Left cardiac atrium (tissue), 4 donors: ENCODE measurements around the gene NFAM1. TPM values are rescaled to one million over a fixed set of nuclear protein-coding genes. Genes with fewer than 3 reads are reported as not detected.

Experiments used
- ATAC-seq, 2 donors: fragments of 200-7000 bp; cut with Tn5 transposase; one replicate each; pipeline ENCODE4 v1.9.1; 2020; ENCODE audit warnings: mild to moderate bottlenecking in 2 of 2, moderate library complexity in 2 of 2
- DNase-seq: peaks from one replicate; pipeline ENCODE4 v3.0.0-alpha.2; 2020
- intact Hi-C, 2 donors: fragments of 100-400 bp; cut with DNase I; formaldehyde crosslinking; loops; one replicate each; pipeline versions ENCODE4 v1.14.1 to v1.15.1; 2022 to 2023
- total RNA-seq, 2 donors: library from RNA; stranded (reverse); fragmentation: NEBNext Ultra II Directional; extraction: Animal tissue kit (Norgen Biotek cat#: 25700); gene quantifications; one replicate each; pipeline ENCODE4 v1.2.1, GENCODE V29; 2021
- donor health status: DM: no; HTN: yes; CAD: no.
- donor health status: DM: no; HTN: yes; CAD: no; lungs with severe emphysema.
- donor health status: DM: yes; HTN: yes; CAD: no.
- donor health status: Dilated cardiomyopathy.

NFAM1 gene
- total RNA-seq, 2 donors from 2014 or later: 2.6 to 5.1 TPM

GRCh38 chr22:42443240-42444076, 11.3 kb upstream of the NFAM1 start:
- intact Hi-C loops: loop anchor here (5.0 to 10.0 kb wide), 2 partner anchors 479 to 486 kb away; partner anchors contain the start of gene SEPTIN3 (in 1 of the 2)
- ATAC-seq: peak; percentile 3 to 51
- DNase-seq: no peak

DNA sequence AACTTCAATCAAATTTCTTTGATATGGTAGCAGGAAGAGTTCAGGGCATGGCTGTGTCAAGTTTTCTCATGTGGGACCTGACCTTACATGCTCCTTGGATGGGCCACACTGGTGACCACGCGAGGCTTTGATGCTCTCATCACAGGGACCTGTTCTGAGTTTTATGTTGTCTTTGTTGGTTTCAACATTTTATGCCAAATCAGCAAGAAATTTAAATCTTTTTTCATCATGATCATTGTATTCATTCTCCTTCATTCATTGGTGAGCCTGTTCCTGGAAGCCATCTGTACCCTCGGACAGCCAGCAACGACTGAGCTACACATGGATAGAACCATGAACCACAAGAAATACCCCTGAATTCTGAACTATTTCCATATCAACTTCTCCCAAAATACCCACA, 10.5 kb upstream of the NFAM1 start:
- intact Hi-C loops: loop anchor here (5.0 to 10.0 kb wide), 2 partner anchors 478 to 485 kb away; partner anchors contain the start of gene SEPTIN3 (in 1 of the 2)
- DNase-seq (no peak), ATAC-seq (no peak)

DNA sequence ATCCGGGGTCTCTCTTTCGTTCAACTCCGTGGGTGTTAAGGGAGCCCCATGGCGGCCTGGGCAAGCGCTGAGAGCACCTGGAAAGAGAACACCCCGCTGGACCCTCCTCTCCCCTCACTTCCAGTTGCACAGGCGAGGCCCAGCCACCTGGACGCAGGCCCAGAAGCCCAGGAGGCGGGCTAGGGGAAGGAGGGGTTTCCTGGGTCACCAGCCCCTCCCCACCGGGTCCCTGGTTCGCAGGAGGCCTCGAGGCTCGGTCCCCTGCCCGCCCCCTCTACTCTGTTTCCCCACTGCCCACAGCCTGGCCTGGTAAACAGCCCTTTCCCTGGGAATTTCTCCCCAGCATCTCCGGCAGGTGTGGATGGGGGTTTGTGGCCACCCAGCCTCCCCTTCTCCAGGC, 8.5 kb upstream of the NFAM1 start:
- intact Hi-C loops: loop anchor here (5.0 to 10.0 kb wide), 2 partner anchors 476 to 483 kb away; partner anchors contain the start of gene SEPTIN3 (in 1 of the 2)
- DNase-seq (no peak), ATAC-seq (no peak)

- ATAC-seq: no peak
- intact Hi-C loops: loop anchor here (5.0 to 10.0 kb wide), 5 partner anchors 165 to 483 kb away; partner anchors contain the start of genes NDUFA6 (in 1 of the 2), SEPTIN3 (in 1 of the 2) and TCF20 (in 1 of the 2)
- DNase-seq: peak; percentile 53
These were observed 7.8 kb upstream of the NFAM1 start for GRCh38 chr22:42439821-42440674.

DNA sequence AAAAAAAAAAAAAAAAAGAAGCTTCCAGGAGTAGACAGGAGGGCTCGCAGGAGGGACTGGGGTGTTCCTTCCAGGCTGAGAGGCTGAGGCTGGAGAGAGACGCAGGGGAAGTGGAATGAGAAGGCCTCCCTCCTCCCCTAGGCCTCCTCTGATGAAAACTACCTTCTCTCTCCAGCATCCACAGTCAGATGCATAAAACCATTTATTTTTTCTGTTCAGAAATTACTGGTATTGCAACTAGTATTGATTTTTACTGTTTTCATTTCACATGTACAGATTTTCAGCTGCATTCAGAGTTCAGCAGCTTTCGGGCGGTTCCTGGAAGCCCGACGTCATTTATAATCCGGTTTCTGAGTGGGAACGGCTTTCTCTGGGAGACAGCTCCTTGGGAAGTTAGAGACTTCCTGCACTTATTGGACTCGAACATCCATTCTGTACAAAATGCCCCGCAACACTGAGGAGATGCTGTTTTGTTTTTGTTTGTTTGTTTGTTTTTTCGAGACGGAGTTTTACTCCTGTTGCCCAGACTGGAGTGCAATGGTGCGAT, 6.9 kb upstream of the NFAM1 start:
- intact Hi-C loops: loop anchor here (5.0 to 10.0 kb wide), 3 partner anchors 164 to 344 kb away; partner anchors contain the start of genes NDUFA6 (in 1 of the 2) and TCF20 (in 1 of the 2)
- no peak for ATAC-seq
- no peak for DNase-seq

- ATAC-seq: no peak
- no peak for DNase-seq
- intact Hi-C loops: loop anchor here (5.0 to 10.0 kb wide), 3 partner anchors 163 to 343 kb away; partner anchors contain the start of genes NDUFA6 (in 1 of the 2) and TCF20 (in 1 of the 2)
These were observed 6.1 kb upstream of the NFAM1 start for GRCh38 chr22:42438293-42438650.

GRCh38 chr22:42437488-42438292, 5.5 kb upstream of the NFAM1 start:
- DNase-seq (peak; percentile 79), ATAC-seq (peak; percentile 85 to 87)
- intact Hi-C loops: loop anchor here (1.0 to 10.0 kb wide), 4 partner anchors 163 to 343 kb away; partner anchors contain the start of genes NDUFA6 (in 1 of the 2) and TCF20 (in 1 of the 2)

- ATAC-seq (no peak), DNase-seq (no peak)
- intact Hi-C loops: loop anchor here (5.0 to 10.0 kb wide), 3 partner anchors 162 to 342 kb away; partner anchors contain the start of genes NDUFA6 (in 1 of the 2) and TCF20 (in 1 of the 2)
These were observed 4.2 kb upstream of the NFAM1 start for GRCh38 chr22:42436404-42436803.

DNA sequence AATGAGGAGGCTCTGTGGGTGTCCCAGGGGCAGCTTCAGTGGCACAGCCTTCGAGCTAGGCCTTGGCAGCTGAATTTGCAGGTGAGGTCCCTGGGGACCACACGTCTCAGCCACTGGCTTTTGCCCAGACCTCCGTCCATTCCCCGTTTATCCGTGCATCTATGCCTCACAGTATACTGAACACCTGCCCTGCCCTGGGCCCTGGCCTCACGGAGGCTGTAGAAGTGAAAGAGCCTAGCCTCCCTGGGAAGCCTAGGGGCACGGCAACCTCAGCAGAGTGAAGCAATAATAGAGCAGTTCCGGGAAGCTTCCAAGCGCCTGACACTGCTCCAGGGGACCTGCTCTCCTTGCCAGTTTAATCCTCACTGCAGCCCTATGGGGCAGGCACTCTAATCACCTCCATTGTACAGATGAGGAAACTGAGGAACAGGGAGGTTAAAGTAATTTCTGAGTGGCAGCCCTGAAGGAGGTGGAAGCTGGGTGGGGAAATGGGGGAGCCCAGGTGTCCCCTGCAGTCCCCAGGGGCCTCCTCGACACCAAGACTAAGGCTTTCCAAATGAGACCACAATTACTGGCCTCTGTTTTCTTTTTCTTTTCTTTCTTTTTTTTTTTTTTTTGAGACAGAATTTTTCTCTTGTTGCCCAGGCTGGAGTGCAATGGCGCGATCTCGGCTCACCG, 2.7 kb upstream of the NFAM1 start:
- DNase-seq (no peak), ATAC-seq (no peak)
- intact Hi-C loops: loop anchor here (5.0 to 10.0 kb wide), 3 partner anchors 160 to 340 kb away; partner anchors contain the start of genes NDUFA6 (in 1 of the 2) and TCF20 (in 1 of the 2)

GRCh38 chr22:42433754-42434682, 1.8 kb upstream of the NFAM1 start:
- intact Hi-C loops: loop anchor here (10.0 kb wide), 2 partner anchors 159 to 339 kb away; partner anchors contain the start of genes NDUFA6 (in 1 of the 2) and TCF20 (in 1 of the 2)
- ATAC-seq: no peak
- no peak for DNase-seq

GRCh38 chr22:42432818-42433217, 615 bp upstream of the NFAM1 start:
- DNase-seq (no peak), ATAC-seq (no peak)
- intact Hi-C loops: loop anchor here (10.0 kb wide), 2 partner anchors 158 to 338 kb away; partner anchors contain the start of genes NDUFA6 (in 1 of the 2) and TCF20 (in 1 of the 2)

DNA sequence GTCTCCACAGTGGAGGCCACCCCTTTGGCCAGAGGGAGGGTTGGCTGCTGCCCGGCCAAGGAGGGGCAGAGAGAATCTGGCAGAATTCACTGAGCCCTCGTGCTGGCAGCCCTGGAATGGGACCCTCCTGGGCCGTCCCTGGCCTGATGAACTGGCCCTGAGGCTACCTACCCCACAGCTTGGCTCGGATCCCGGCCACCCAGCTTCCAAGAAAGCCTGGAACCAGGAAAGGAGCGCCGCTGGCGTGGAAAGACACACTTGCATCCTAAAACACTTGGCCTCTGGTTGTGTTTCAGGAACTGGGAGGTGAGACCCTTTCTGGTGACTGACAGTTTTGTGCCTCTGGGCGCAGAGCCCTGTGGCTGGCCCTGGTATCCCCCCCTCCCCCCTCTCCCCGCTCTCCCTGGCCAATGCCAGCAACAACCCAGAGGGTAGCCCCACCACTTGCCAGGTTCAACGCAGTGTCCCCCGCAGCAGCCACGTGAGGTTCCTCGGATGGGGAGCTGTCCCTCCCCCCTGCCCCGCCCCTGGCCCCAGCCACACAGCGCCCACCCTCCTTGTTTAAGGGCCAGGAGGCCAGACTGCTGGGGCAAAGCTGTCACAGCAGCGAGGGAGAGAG, 693 bp downstream of the NFAM1 start:
- intact Hi-C loops: loop anchor here (10.0 kb wide), 2 partner anchors 157 to 337 kb away; partner anchors contain the start of genes NDUFA6 (in 1 of the 2) and TCF20 (in 1 of the 2)
- ATAC-seq: no peak
- no peak for DNase-seq

GRCh38 chr22:42430528-42431125, 1.6 kb downstream of the NFAM1 start:
- intact Hi-C loops: loop anchor here (10.0 kb wide), 2 partner anchors 156 to 336 kb away; partner anchors contain the start of genes NDUFA6 (in 1 of the 2) and TCF20 (in 1 of the 2)
- ATAC-seq (peak in 1 of 2 donors; percentile 44), DNase-seq (no peak)

DNA sequence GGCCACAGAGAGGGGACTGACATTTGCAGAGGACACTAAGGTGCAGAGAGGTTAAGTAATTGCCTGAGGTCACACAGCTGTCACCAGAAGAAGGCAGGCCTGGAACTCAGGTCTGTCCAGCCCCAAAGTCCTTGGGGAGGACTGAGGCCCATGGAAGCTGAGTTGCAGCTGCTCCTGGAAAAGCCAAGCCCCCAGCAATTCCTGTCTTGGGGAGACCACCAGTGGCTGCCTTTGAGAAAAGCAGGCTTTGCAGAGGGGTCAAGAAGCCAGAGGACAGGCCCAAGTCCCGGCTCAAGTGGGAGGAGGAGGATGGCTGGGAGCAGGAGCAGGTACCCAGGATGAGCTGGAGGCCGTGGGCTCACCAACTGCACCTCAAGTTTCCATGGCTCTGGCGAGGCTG, 3.4 kb downstream of the NFAM1 start:
- no peak for ATAC-seq
- DNase-seq: no peak
- intact Hi-C loops: no loop called here

DNA sequence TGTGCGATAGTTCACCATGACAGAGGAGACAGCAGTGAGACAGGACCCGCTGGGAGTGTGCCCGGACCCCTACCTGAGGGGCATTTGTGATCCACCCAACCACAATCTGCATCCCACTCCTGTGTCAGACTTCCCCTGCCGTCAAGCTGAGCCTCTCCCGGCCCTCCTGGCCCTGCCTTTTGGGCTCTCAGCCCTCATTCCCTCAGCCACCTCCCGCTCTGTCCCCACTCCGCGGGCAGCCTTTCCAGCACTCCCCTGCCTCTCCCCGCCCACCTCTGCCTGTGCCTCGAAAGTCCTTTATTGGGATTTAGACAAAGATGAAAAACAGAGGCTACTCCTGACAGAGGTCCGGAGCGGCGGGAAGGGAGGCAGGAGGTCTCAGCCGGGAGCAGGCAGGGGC, 4.2 kb downstream of the NFAM1 start:
- ATAC-seq (no peak), DNase-seq (no peak)
- intact Hi-C loops: no loop called here
